ENCODE measurements around the gene GHRL.

GHRL gene

DNA sequence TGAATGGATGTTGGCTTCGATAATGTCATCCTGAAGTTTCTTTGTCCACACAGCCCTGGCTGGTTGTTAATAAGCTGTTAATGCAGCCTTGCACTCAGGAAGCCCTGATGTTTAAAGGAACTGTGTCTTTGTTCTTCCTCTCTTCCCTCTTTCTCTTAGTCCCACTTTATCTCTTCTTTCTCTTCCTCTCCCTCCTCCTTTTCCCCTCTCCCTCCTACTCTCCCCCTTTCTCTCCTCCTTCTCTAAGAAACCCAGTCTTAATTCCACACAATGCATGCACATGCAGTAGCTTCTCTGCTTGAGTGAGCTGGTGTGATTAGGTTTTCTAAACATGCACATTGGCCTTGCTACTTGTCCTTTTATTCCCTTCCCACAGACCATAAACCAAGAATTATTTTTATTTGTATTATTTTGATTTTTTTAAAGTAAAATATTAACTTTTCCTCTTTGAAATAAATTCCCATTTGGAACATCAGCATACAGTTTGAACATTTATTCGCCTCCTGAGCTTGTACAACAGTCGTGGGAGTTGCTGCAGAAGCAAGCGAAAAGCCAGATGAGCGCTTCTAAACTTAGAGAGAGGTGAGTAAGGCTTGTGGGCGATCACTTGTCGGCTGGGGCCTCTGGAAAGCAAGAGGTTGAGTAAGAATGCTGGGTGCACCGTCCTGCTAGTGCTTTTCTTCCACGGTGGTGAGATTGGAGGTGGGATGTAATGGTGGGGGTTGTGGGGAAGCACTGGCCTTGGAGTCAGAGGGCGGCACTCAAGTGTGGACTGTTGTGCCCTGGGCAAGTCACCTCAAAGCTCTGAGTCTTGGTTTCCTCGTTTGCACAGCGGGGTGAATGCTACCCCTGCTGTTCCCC, 7.2 kb downstream of the GHRL start:
- ChIA-PET POLR2A (no interaction called here), CTCF (interaction anchor here (0.7 to 4.0 kb wide), 10 partner anchors 10 to 536 kb away, joined by 3 to 36 read pairs (median 4); partner anchors contain the start of genes OGG1 and PRRT3)
- TF ChIP-seq, protein P1, sequence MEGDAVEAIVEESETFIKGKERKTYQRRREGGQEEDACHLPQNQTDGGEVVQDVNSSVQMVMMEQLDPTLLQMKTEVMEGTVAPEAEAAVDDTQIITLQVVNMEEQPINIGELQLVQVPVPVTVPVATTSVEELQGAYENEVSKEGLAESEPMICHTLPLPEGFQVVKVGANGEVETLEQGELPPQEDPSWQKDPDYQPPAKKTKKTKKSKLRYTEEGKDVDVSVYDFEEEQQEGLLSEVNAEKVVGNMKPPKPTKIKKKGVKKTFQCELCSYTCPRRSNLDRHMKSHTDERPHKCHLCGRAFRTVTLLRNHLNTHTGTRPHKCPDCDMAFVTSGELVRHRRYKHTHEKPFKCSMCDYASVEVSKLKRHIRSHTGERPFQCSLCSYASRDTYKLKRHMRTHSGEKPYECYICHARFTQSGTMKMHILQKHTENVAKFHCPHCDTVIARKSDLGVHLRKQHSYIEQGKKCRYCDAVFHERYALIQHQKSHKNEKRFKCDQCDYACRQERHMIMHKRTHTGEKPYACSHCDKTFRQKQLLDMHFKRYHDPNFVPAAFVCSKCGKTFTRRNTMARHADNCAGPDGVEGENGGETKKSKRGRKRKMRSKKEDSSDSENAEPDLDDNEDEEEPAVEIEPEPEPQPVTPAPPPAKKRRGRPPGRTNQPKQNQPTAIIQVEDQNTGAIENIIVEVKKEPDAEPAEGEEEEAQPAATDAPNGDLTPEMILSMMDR (IDR thresholded peaks at IDR 0.05; ENCODE audit: insufficient read depth, low read length, missing control alignments) = no peak

GRCh38 chr3:10284496-10284895, 8.3 kb downstream of the GHRL start:
- H3K4me3 ChIP-seq (ENCODE audit: low read depth, low read length) = no peak overlapping the region
- TF ChIP-seq, protein P1 (IDR thresholded peaks at IDR 0.05; ENCODE audit: insufficient read depth, low read length, missing control alignments) = no peak
- ChIA-PET POLR2A (no interaction called here), CTCF (interaction anchor here (1.4 to 3.5 kb wide), 3 partner anchors 9 to 22 kb away, joined by 3 to 28 read pairs (median 6); no protein-coding TSS in a partner anchor)
- no peak for DNase-seq (ENCODE audit: low read depth, low spot score)

More for the DNA sequence above, 7.2 kb downstream of the GHRL start:
- no peak for DNase-seq (ENCODE audit: low read depth, low spot score)
- no peak overlapping the region for H3K4me3 ChIP-seq (ENCODE audit: low read depth, low read length)

DNA sequence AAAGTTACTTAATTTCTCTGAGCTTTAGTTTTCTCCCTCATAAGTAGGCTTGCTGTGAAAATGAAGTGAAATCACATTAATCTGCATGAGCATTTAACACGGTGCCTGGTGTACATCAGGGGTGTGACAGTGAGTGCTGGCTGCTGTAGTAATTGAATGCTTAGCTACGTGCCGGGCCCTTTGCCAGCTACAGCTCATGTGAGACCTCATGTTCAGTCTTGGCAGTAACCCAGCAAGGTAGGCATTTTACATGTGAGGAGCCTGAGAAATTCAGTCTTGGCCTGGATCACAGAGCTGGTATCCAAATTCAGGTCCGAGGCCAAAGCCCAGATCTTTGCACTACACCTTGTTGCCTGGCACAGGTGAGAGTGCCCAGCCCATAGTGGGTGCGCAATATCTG, 9.1 kb downstream of the GHRL start:
- no peak for DNase-seq (ENCODE audit: low read depth, low spot score)
- H3K4me3 ChIP-seq (ENCODE audit: low read depth, low read length) = no peak overlapping the region
- ChIA-PET POLR2A (no interaction called here), CTCF (interaction anchor here (1.0 to 1.5 kb wide), 4 partner anchors 10 to 455 kb away, joined by 3 to 6 read pairs (median 4); no protein-coding TSS in a partner anchor)
- TF ChIP-seq, protein P1 (IDR thresholded peaks at IDR 0.05; ENCODE audit: insufficient read depth, low read length, missing control alignments) = no peak

DNA sequence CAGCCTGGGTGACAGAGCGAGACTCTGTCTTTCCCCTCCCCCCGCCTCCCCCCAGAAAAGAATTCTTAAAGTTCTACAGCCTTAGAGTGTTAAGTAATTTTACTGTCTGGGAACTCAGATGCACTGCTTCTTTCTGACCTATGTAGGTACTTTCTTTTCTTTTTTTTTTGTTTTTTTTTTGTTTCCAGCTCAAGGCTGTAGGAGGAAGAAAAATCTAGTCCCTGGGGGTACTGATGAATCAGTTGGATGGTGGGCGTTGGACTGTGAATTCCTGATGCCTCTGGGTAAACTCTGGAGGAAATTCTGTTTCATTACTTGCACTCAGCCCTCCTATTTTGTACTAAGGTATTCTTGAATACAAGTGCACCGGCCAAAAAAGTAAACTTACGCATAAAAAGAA, 10.8 kb downstream of the GHRL start:
- H3K4me3 ChIP-seq (ENCODE audit: low read depth, low read length) = no peak overlapping the region
- CTCF ChIA-PET = interaction anchor here (0.9 kb wide), 1 partner anchor 11 kb away, joined by 4 read pairs; the partner anchor contains the start of gene GHRL
- TF ChIP-seq, protein P1 (IDR thresholded peaks at IDR 0.05; ENCODE audit: insufficient read depth, low read length, missing control alignments) = no peak
- DNase-seq (ENCODE audit: low read depth, low spot score) = no peak
- POLR2A ChIA-PET = no interaction called here

DNA sequence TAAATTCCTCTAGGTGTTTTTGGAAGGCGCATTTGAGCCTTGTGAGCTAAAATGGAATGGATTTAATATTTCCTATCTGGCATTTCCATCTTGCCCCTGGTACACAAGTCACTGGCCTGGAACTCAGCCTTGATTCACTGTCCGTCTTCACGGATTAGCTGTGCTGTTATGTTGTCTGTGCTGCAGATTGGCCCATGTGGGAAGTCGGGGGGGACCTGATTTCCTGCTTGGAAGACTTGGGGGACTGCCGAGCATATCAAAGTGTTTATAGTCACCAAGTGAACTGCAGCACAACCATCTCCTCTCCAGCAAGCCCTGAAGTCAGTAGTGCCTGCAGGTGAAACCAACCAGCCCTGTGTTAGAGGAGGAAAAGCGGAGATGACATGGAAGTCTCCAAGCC, 12.2 kb downstream of the GHRL start:
- no peak for DNase-seq (ENCODE audit: low read depth, low spot score)
- POLR2A ChIA-PET = no interaction called here
- TF ChIP-seq, protein P1 (IDR thresholded peaks at IDR 0.05; ENCODE audit: insufficient read depth, low read length, missing control alignments) = no peak
- no peak overlapping the region for H3K4me3 ChIP-seq (ENCODE audit: low read depth, low read length)
- CTCF ChIA-PET = no interaction called here

- ChIA-PET POLR2A (no interaction called here), CTCF (no interaction called here)
- DNase-seq (ENCODE audit: low read depth, low spot score) = no peak
Observed at GRCh38 chr3:10280177-10280529, 12.6 kb downstream of the GHRL start.

More at GRCh38 chr3:10280177-10280529, 12.6 kb downstream of the GHRL start:
- TF ChIP-seq, protein P1 (IDR thresholded peaks at IDR 0.05; ENCODE audit: insufficient read depth, low read length, missing control alignments) = no peak
- H3K4me3 ChIP-seq (ENCODE audit: low read depth, low read length) = no peak overlapping the region

All from AG04449 (cell line).